HUDEP-2 (cell line): Measurements from ENCODE around the gene SBK2.

ENCODE experiments used
- DNase-seq, 76 experiments: peaks; one replicate each; lab custom pipeline; 2025; ENCODE audit not compliant: unreplicated experiment in 76 of 76; lab: John Stamatoyannopoulos, UW

SBK2 gene

DNA sequence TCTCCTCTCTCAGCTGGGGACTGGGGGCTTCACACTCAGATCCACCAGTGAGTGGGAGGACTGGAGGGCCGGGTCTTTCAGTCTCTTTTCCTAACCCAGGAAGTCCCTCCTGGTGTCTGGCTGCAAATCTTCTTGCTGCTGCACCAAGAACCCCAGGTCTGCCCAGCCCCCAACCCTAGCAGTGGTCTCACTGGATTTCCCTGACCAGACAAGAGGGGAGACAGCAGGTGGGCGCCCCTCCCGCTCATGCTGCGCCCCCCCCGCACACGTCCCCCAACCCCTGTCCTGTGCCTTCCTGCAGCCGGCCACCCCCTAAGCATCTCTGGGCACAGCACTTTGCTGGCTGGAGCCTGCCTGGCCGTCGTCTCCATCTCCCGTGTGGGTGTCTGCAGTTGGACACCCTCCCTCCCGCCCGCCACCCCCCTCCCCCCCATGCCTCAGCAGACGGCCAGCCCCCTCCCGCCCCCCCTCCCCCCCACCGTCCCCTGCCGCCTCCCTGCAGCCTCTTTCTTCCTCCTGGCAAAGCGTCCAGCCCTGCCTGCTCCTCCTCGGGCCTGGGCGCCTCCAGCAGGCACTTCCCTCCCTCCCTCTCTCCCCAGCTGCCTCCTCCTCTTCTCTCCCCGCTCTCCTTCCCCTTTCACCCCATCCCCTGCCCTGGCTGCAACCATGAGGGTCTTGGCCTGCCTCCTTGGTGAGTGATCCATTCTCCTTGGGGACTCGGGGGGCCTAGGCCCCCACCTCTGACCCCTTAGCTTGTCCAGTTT, 48.8 kb downstream of the SBK2 start, which contains the start of gene SSC5D:
Gene SSC5D (plus strand): TSS at position 513 of the 764 bp plus-strand sequence. CDS start 154 bp downstream, at position 667.
- DNase-seq, result peak in 2 of 76 experiments; percentile 24 to 27

- DNase-seq, result peak in 48 of 76 experiments; percentile 18 to 86 (median 54)
Observed at GRCh38 chr19:55486971-55487923, 49.7 kb downstream of the SBK2 start.

DNA sequence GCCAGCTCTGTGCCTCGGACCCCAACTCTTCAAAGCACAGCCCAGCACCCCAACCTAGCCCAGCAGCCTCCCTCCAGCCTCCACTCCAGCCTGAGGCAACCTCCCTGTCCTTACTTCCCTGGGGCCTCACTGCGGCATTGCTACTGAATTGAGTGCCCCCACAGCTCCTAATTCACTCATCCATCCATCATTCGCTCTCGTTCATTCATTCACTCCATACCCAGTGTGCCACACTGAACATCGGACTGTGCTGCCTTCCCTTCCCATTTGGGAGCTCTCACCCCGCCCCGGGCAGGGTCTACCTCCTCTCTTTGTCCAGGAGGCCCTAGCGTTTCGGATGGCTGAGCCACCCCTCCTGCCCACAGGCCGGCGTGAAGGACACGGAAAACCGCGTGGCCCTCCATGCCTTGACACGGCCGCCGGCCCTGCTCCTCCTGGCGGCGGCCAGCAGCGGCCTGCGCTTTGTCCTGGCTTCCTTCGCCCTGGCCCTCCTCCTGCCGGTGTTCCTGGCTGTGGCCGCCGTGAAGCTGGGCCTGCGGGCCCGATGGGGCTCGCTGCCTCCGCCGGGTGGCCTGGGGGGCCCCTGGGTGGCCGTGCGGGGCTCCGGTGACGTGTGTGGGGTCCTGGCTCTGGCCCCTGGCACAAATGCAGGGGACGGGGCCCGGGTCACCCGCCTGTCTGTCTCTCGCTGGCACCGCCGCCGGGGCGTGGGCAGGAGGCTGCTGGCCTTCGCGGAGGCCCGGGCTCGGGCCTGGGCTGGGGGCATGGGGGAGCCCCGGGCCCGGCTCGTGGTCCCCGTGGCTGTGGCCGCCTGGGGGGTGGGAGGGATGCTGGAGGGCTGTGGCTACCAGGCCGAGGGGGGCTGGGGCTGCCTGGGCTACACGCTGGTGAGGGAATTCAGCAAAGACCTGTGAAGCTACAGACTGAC, 50.6 kb downstream of the SBK2 start:
- no peak for DNase-seq

DNA sequence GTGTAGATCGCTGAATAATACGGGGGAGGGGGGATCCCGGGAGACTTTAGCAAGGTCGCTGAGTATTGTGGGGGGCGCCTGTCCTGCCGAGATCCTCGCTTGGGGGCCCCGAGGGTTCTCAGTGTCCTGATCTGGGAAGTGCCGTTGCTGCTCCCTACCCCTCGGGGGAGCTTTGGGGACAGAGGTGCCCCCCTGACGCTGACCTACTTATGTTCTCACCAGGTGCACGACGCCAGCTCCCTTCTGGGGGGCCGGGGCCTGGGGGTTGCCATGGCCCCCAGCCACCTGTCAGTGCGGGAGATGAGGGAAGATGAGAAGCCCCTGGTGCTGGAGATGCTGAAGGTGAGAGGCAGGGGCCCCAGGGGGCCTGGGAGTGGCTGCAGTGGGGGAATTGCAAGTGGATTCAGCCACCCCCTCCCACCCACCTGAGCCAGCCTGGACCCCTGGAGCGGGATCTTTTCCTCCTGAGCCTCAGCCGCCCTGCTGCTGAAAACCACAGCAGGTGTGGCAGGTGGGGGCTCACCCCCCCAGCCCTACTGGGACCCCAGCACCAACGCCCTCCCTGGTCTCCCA, 51.4 kb downstream of the SBK2 start:
- no peak for DNase-seq

- DNase-seq, result peak in 57 of 76 experiments; percentile 18 to 82 (median 60)
Observed at GRCh38 chr19:55484593-55485438, 52.1 kb downstream of the SBK2 start, which contains the start of gene NAT14. TSS of gene NAT14 (plus strand) at chr19:55485188. CDS start at chr19:55485709, 521 bp downstream.

GRCh38 chr19:55483706-55484592, 53.0 kb downstream of the SBK2 start:
- no peak for DNase-seq

- no peak for DNase-seq
Observed at GRCh38 chr19:55482967-55483705, 53.8 kb downstream of the SBK2 start.

DNA sequence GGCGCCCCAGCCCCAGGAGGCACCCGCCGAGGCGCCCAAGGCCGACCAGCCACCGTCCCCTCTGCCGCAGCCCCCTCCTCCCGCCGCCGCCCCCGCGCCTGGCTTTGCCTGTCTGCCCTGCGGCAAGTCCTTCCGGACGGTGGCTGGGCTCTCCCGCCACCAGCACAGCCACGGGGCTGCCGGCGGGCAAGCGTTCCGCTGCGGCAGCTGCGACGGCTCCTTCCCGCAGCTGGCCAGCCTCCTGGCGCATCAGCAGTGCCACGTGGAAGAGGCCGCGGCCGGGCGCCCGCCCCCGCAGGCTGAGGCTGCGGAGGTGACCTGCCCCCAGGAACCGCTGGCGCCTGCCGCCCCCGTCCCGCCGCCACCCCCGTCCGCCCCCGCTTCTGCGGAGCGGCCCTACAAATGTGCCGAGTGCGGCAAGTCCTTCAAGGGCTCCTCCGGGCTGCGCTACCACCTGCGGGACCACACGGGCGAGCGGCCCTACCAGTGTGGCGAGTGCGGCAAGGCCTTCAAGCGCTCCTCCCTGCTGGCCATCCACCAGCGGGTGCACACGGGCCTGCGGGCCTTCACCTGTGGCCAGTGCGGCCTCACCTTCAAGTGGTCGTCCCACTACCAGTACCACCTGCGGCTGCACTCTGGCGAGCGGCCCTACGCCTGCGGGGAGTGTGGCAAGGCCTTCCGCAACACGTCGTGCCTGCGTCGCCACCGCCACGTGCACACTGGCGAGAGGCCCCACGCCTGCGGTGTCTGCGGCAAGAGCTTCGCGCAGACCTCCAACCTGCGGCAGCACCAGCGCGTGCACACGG, 54.6 kb downstream of the SBK2 start:
- DNase-seq, result no peak

DNA sequence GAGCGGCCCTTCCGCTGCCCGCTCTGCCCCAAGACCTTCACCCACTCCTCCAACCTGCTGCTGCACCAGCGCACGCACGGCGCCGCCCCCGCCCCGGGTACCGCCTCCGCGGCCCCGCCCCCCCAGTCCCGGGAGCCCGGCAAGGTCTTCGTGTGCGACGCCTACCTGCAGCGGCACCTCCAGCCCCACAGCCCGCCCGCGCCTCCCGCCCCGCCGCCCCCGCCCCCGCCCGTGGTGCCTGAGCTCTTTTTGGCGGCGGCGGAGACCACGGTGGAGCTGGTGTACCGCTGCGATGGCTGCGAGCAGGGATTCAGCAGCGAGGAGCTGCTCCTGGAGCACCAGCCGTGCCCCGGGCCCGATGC, 55.2 kb downstream of the SBK2 start:
- DNase-seq, result no peak

- no peak for DNase-seq
Observed at GRCh38 chr19:55481148-55481793, 55.7 kb downstream of the SBK2 start.

DNA sequence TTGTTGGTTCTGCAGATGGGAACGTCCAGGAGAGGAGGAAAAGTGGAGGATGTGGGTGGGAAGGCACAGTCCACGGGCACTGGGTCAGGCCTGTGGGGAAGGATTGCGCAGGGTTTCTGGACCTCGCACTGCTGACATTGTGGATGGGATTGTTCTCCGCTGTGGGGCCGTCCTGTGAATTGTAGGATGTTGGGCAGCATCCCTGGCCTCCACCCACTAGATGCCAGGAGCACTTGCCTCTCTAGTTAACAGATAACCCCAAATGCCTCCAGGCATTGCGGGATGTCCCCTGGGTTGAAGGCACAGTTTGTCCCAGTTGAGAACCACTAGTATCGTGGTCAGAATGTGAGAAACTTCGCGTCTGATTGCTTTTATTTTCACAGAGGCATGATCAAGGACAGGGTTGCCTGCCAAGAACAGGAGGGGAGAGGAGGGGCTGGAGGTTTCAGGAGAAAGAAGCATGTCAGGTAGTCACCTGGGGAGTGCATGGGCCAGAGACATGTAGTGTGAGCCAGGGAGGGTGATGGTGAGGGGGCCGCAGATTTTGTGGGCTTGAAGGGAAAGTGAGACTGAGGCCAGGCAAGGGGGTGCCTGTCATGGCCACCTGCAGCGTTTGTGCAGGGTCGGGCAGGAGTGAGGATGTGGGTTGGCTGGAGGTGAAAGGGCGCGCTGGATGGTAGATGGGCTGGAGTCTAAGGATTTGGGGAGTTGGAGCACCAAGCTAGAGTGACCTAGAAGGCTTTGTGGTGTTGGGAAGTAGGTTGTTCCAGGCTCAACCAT, 57.3 kb downstream of the SBK2 start:
- peak in 1 of 76 experiments; percentile 13 for DNase-seq

DNA sequence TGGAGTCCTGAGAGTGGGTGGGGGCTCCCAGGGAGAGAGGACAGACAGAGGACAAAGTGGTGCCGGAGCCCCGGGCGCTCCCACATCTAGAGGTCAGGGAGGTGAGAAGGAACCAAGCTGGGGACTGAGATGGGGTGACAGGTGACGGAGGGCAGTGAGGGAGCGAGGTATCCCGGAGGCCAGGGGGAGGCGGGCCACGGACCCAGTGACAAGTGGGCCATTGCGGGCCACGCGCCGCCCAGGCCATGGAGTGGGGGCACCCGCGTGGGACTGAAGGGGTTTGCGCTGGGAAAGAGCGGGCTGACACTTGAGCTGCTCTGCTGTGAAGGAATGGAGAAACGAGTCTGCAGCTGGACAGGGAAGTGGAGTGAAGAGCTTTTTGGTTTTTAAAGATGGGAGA, 57.9 kb downstream of the SBK2 start:
- DNase-seq, result no peak
